ENCODE measurements around the gene C2CD3.

DNA sequence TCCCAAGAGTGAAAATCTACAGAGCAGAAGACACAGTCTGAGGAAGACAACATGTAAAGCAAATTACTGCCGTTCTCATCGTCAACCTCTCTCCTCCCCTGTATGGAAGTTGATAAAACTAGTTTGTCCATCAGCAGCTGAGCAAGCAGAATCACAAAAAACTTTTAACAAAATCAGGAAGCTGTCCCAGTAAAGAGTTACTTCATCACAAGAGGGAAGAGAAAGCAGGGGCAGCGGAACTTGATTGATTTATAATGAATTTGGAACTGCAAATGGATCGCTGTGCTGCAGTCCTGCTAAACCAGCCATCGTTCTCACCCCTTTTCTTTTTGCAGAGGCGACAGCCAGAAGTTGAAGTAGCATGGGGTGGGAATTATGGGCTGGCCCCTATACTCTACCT lies 148.3 kb downstream of the C2CD3 start:
- TF ChIP-seq CTCF (IDR thresholded peaks at IDR 0.05; ENCODE audit: insufficient read depth, low read depth, low read length): no peak
- no peak for TF ChIP-seq EZH2 (IDR thresholded peaks at IDR 0.05; ENCODE audit: insufficient read depth, low read length)

All from astrocyte (in vitro differentiated cells and primary cell).